ENCODE results near the gene C8G. TPM values are rescaled to one million over a fixed set of nuclear protein-coding genes. Genes with fewer than 3 reads are reported as not detected.

Gene C8G
- total RNA-seq, 1 donor from 2014 or later: not detected

DNA sequence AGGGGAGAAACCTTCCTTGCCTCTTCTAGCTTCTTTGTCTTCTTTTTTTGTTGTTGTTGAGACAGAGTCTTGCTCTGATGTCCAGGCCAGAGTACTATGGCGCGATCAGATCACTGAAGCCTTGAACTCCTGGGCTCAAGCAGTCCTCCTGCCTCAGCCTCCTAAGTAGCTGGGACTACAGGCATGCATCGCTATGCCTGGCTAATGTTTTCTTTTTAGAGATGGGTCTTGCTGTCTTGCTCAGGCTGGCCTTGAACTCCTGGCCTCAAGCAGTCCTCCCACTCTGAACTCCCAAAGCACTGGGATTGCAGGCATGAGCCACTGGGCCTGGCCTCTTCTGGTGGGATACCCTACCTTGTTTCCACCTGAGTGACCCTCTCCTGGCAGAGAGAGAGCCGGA lies 43.8 kb downstream of the C8G start:
- no peak overlapping the region for H3K4me3 ChIP-seq (ENCODE audit: low read length in 3 of 3)
- peaks cover 14 to 23% (median 19%) of the 10 kb centered on the region in 3 donors for H3K27me3 ChIP-seq (ENCODE audit: control insufficient read depth in 3 of 3, insufficient read depth in 3 of 3, low read length in 3 of 3)
- peaks cover 3 to 6% (median 3%) of the 10 kb centered on the region in 3 donors for H3K36me3 ChIP-seq (ENCODE audit: control insufficient read depth in 3 of 3, insufficient read depth in 3 of 3, low read length in 3 of 3)
- H3K4me1 ChIP-seq (ENCODE audit: control insufficient read depth in 3 of 3, insufficient read depth in 3 of 3, low read length in 3 of 3): peaks cover 8 to 19% (median 11%) of the 10 kb centered on the region in 3 donors
- peaks cover 0 to 4% (median 0%) of the 10 kb centered on the region in 3 donors for H3K9me3 ChIP-seq (ENCODE audit: control insufficient read depth in 3 of 3, low read length in 3 of 3)
- no peak overlapping the region for H3K9ac ChIP-seq (ENCODE audit: low read depth in 1 of 3, low read length in 3 of 3)
- no peak overlapping the region for H3K27ac ChIP-seq (ENCODE audit: low read depth, low read length)

DNA sequence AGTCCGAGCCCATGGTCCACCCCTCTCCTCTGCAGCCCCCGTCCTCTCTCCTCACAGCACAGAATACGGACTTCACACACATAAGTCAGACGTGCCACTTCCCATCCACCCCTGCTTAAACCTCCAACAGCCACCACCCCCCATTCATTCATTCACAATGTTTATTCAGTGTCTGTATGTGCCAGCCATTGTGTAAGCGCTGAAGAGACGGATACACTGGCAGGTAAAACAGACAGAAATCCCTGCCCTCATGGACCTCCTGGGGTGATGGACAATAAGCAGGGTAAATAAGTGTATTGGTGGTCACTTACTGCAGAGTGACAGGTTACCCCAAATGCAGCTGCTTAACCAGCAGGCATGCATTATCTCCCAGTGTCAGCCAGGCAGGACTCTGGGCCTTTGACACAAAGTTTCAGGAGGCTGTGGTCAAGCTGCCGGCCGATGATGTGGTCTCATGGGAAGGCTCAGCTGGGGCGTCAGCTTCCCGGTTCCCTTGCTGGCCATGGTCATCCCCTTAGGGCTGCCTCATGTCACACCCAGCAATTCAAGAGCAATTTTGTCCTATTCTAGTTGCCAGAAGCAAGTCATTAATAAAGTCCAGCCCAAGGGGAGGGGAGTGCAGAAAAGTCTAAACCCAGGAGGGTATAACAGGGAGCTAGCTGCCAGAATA lies 45.3 kb downstream of the C8G start:
- H3K36me3 ChIP-seq (ENCODE audit: control insufficient read depth in 3 of 3, insufficient read depth in 3 of 3, low read length in 3 of 3): peaks cover 3 to 6% (median 3%) of the 10 kb centered on the region in 3 donors
- no peak overlapping the region for H3K9ac ChIP-seq (ENCODE audit: low read depth in 1 of 3, low read length in 3 of 3)
- H3K4me1 ChIP-seq (ENCODE audit: control insufficient read depth in 3 of 3, insufficient read depth in 3 of 3, low read length in 3 of 3): peaks cover 10 to 15% (median 11%) of the 10 kb centered on the region in 3 donors
- peaks cover 0 to 4% (median 0%) of the 10 kb centered on the region in 3 donors for H3K9me3 ChIP-seq (ENCODE audit: control insufficient read depth in 3 of 3, low read length in 3 of 3)
- H3K27ac ChIP-seq (ENCODE audit: low read depth, low read length): no peak overlapping the region
- H3K27me3 ChIP-seq (ENCODE audit: control insufficient read depth in 3 of 3, insufficient read depth in 3 of 3, low read length in 3 of 3): peaks cover 6 to 13% (median 8%) of the 10 kb centered on the region in 3 donors
- no peak overlapping the region for H3K4me3 ChIP-seq (ENCODE audit: low read length in 3 of 3)

DNA sequence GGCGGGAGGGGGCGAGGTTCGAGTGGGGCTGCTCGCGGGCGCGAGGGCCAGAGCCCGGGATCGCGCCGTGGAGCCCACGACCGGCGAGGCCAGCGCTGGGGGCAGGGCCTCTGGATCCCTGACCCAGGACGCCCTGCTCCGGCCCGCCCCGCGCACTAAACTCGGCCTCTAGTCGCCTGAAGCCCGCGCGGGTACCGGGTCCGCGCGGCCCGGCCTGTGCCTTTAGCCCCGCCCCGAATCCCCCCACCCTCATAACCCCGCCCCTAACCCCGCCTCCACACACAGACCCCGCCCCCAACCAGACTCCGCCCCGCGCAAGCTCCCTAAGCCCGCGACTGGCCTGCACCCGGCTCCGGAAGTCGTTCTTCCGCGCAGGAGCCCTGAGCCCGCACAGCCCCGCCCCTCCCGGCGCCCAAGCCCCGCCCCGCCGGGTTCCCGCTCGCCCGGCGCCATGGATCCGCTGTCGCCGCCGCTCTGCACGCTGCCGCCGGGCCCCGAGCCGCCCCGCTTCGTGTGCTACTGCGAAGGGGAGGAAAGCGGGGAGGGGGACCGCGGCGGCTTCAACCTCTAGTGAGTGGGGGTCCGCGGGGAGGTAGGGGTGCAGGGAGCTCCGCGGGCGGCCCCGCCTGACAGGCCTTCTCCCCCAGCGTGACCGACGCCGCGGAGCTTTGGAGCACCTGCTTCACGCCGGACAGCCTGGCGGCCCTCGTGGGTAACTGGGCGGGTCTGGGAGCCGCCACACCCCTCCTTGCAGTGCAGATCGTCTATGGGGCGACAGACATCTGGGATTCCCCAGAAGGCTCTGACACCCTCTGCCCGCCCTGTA lies 47.2 kb downstream of the C8G start, which contains the start of gene PAXX:
Gene PAXX, plus strand, starts transcription at position 430 of the 826 bp plus-strand sequence. Its CDS starts 22 bp downstream, at position 452.
- peak within 1 kb of the TSS; percentile 70 to 85 (median 85) for H3K9ac ChIP-seq (ENCODE audit: low read depth in 1 of 3, low read length in 3 of 3)
- peaks cover 13 to 18% (median 15%) of the 10 kb centered on the region in 3 donors for H3K4me1 ChIP-seq (ENCODE audit: control insufficient read depth in 3 of 3, insufficient read depth in 3 of 3, low read length in 3 of 3)
- H3K4me3 ChIP-seq (ENCODE audit: low read length in 3 of 3): peak within 1 kb of the TSS; percentile 83 to 84 (median 83)
- H3K27ac ChIP-seq (ENCODE audit: low read depth, low read length): peak within 1 kb of the TSS; percentile 19
- H3K36me3 ChIP-seq (ENCODE audit: control insufficient read depth in 3 of 3, insufficient read depth in 3 of 3, low read length in 3 of 3): peaks cover 3 to 6% (median 3%) of the 10 kb centered on the region in 3 donors
- H3K27me3 ChIP-seq (ENCODE audit: control insufficient read depth in 3 of 3, insufficient read depth in 3 of 3, low read length in 3 of 3): peaks cover 5 to 18% (median 8%) of the 10 kb centered on the region in 3 donors
- peaks cover 0 to 4% (median 0%) of the 10 kb centered on the region in 3 donors for H3K9me3 ChIP-seq (ENCODE audit: control insufficient read depth in 3 of 3, low read length in 3 of 3)

DNA sequence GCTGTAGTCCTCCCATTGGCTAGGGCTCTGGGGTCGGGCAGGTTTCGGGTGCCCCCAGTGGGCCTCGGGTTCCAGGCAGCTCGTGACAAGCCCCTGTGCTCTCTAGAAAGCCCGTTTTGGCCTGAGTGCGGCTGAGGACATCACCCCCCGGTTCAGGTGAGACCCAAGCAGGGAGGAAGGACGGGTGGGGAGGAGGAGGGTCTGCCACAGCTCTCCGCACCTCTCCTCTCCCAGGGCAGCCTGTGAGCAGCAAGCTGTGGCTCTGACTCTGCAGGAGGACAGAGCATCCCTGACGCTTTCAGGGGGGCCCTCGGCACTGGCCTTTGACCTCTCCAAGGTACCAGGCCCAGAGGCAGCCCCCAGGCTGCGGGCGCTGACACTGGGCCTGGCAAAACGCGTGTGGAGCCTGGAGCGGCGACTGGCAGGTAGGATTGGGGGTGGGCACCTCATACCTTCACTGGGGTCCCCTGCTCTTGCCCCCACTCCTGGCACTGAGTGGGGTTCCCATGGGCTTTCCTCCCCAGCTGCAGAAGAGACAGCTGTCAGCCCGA lies 47.9 kb downstream of the C8G start:
- Histone ChIP-seq H3K4me1 (ENCODE audit: control insufficient read depth in 3 of 3, insufficient read depth in 3 of 3, low read length in 3 of 3) (peaks cover 13 to 18% (median 15%) of the 10 kb centered on the region in 3 donors), H3K9me3 (ENCODE audit: control insufficient read depth in 3 of 3, low read length in 3 of 3) (peaks cover 0 to 4% (median 0%) of the 10 kb centered on the region in 3 donors), H3K27ac (ENCODE audit: low read depth, low read length) (peak overlapping the region; percentile 19), H3K36me3 (ENCODE audit: control insufficient read depth in 3 of 3, insufficient read depth in 3 of 3, low read length in 3 of 3) (peaks cover 3 to 6% (median 3%) of the 10 kb centered on the region in 3 donors), H3K4me3 (ENCODE audit: low read length in 3 of 3) (peak overlapping the region; percentile 83 to 84 (median 83)), H3K9ac (ENCODE audit: low read depth in 1 of 3, low read length in 3 of 3) (peak overlapping the region; percentile 70 to 85 (median 85)), H3K27me3 (ENCODE audit: control insufficient read depth in 3 of 3, insufficient read depth in 3 of 3, low read length in 3 of 3) (peaks cover 6 to 15% (median 11%) of the 10 kb centered on the region in 3 donors)

DNA sequence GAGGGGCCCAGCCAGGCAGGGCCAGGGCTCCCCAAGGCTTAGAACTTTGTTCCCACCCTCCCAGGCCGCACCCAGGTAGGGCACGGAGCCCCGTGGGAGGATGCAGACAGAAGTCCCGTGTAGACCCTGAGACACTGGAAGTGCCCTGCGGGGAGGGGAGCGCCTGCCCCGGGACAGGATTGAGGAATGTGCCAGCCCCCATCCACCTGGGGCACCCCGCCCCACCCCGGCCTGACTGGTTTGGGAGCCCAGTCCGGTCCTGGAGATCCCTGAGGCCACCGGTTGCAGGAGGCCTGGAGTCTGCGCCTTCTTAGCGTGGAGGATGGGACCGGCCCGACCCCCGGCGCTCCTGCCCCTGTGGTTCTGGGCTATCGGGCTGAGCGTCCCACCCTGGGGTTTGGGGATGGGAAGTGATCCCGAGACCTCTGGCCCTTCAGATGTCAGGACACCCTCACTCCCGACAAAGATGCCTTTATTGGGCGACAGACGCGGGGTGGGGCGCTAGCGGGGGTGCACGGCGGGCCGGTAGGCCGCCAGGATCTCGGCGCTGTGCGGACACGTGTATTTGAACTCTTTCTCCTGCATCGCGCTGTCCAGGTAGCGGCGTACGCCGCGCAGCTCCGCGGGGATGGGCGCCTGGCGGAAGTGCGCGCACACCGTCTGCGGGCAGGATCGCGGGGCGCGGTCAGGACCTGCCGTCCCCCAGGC lies 49.3 kb downstream of the C8G start:
- peak overlapping the region in 1 of 3 donors; percentile 8 for H3K9ac ChIP-seq (ENCODE audit: low read depth in 1 of 3, low read length in 3 of 3)
- H3K27ac ChIP-seq (ENCODE audit: low read depth, low read length): no peak overlapping the region
- H3K4me3 ChIP-seq (ENCODE audit: low read length in 3 of 3): no peak overlapping the region
- H3K4me1 ChIP-seq (ENCODE audit: control insufficient read depth in 3 of 3, insufficient read depth in 3 of 3, low read length in 3 of 3): peaks cover 13 to 18% (median 15%) of the 10 kb centered on the region in 3 donors
- H3K9me3 ChIP-seq (ENCODE audit: control insufficient read depth in 3 of 3, low read length in 3 of 3): peaks cover 0 to 4% (median 0%) of the 10 kb centered on the region in 3 donors
- H3K36me3 ChIP-seq (ENCODE audit: control insufficient read depth in 3 of 3, insufficient read depth in 3 of 3, low read length in 3 of 3): peaks cover 3 to 6% (median 3%) of the 10 kb centered on the region in 3 donors
- peaks cover 6 to 18% (median 15%) of the 10 kb centered on the region in 3 donors for H3K27me3 ChIP-seq (ENCODE audit: control insufficient read depth in 3 of 3, insufficient read depth in 3 of 3, low read length in 3 of 3)

DNA sequence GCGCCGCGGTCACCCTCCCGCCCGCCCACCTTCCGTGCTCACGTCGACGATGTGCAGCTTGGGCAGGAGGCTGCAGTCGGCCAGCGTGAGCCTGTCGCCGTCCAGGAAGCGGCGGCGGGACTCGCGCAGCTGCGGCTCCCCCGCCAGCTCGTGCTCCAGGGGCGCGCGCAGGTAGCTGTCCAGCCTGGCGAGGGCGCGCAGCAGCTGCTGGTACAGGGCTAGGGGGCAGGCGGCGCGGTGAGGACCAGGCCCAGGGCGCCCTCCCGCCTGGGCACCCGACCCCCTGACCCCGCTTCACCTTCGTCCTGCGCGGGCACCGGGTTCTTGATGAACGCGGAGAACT lies 49.8 kb downstream of the C8G start:
- Histone ChIP-seq H3K27me3 (ENCODE audit: control insufficient read depth in 3 of 3, insufficient read depth in 3 of 3, low read length in 3 of 3) (peaks cover 6 to 19% (median 15%) of the 10 kb centered on the region in 3 donors), H3K9me3 (ENCODE audit: control insufficient read depth in 3 of 3, low read length in 3 of 3) (peaks cover 0 to 4% (median 0%) of the 10 kb centered on the region in 3 donors), H3K36me3 (ENCODE audit: control insufficient read depth in 3 of 3, insufficient read depth in 3 of 3, low read length in 3 of 3) (peaks cover 3 to 6% (median 3%) of the 10 kb centered on the region in 3 donors), H3K4me1 (ENCODE audit: control insufficient read depth in 3 of 3, insufficient read depth in 3 of 3, low read length in 3 of 3) (peaks cover 13 to 18% (median 15%) of the 10 kb centered on the region in 3 donors), H3K27ac (ENCODE audit: low read depth, low read length) (no peak overlapping the region), H3K9ac (ENCODE audit: low read depth in 1 of 3, low read length in 3 of 3) (no peak overlapping the region), H3K4me3 (ENCODE audit: low read length in 3 of 3) (no peak overlapping the region)

DNA sequence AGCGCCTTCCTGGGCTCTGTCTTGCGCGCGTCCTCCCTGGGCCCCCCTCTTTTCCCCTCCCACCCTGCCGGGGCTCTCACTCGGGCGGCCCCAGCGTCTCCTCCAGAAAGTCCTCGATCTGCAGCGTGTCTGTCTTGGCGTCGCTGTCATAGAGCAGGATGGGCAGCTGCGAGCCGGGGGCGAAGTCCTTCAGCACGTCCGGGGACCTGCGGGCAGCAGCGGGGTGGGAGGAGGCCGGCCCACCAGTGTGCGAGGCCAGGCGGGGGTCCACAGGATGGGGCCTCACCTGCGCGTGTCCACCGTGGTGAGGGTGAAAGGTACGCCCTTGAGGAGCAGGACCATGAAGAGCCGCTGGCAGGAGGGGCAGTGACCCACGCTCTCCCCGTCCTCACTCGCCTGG lies 50.3 kb downstream of the C8G start:
- H3K4me3 ChIP-seq (ENCODE audit: low read length in 3 of 3): no peak overlapping the region
- no peak overlapping the region for H3K27ac ChIP-seq (ENCODE audit: low read depth, low read length)
- peaks cover 3 to 6% (median 3%) of the 10 kb centered on the region in 3 donors for H3K36me3 ChIP-seq (ENCODE audit: control insufficient read depth in 3 of 3, insufficient read depth in 3 of 3, low read length in 3 of 3)
- peaks cover 13 to 18% (median 15%) of the 10 kb centered on the region in 3 donors for H3K4me1 ChIP-seq (ENCODE audit: control insufficient read depth in 3 of 3, insufficient read depth in 3 of 3, low read length in 3 of 3)
- H3K9me3 ChIP-seq (ENCODE audit: control insufficient read depth in 3 of 3, low read length in 3 of 3): peaks cover 0 to 2% (median 0%) of the 10 kb centered on the region in 3 donors
- peaks cover 6 to 19% (median 15%) of the 10 kb centered on the region in 3 donors for H3K27me3 ChIP-seq (ENCODE audit: control insufficient read depth in 3 of 3, insufficient read depth in 3 of 3, low read length in 3 of 3)
- no peak overlapping the region for H3K9ac ChIP-seq (ENCODE audit: low read depth in 1 of 3, low read length in 3 of 3)

DNA sequence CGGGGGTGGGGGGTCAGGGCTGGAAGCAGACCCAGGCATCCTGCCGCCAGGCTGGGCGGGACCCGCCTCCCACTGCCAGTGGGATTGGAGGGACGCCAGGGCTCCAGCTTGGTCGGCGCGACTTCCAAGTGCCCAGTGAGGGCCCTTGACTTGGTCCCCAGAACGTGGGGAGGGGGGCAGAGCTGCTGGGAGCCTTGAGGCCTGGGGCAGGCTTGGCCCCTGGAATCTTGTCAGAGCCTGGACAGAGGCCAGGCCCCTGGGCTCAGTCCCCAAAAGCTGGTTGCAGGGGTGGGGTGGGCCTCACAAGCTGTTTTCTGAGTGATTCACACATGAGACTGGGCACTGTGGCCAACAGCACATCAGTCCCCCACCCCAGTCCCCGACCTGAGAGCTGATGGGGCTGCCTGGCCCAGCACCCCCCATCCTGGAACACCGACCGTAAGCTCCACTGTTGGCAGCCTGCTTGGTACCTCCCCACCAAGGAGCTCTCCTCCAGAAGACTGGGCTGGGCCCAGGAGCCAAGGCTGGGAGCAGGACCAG lies 50.8 kb downstream of the C8G start:
- Histone ChIP-seq H3K27me3 (ENCODE audit: control insufficient read depth in 3 of 3, insufficient read depth in 3 of 3, low read length in 3 of 3) (peaks cover 6 to 19% (median 15%) of the 10 kb centered on the region in 3 donors), H3K9me3 (ENCODE audit: control insufficient read depth in 3 of 3, low read length in 3 of 3) (no peaks in the 10 kb centered on the region), H3K27ac (ENCODE audit: low read depth, low read length) (no peak overlapping the region), H3K36me3 (ENCODE audit: control insufficient read depth in 3 of 3, insufficient read depth in 3 of 3, low read length in 3 of 3) (peaks cover 3 to 6% (median 3%) of the 10 kb centered on the region in 3 donors), H3K9ac (ENCODE audit: low read depth in 1 of 3, low read length in 3 of 3) (no peak overlapping the region), H3K4me3 (ENCODE audit: low read length in 3 of 3) (no peak overlapping the region), H3K4me1 (ENCODE audit: control insufficient read depth in 3 of 3, insufficient read depth in 3 of 3, low read length in 3 of 3) (peaks cover 13 to 18% (median 15%) of the 10 kb centered on the region in 3 donors)
